ENCODE measurements around the gene AUTS2. TPM values are rescaled to one million over a fixed set of nuclear protein-coding genes. Genes with fewer than 3 reads are reported as not detected.

Gene AUTS2
- total and polyA plus RNA-seq, 2 experiments from 2014 or later: 32.0 to 91.0 TPM

- TF ChIP-seq ETS1 (IDR thresholded peaks at IDR 0.05) (no peak), REST (IDR thresholded peaks at IDR 0.05; ENCODE audit: unreplicated experiment) (no peak), NANOG (IDR thresholded peaks at IDR 0.05; ENCODE audit: borderline replicate concordance) (no peak)
Measured at GRCh38 chr7:70707823-70708243, 1109.6 kb downstream of the AUTS2 start (continued).

DNA sequence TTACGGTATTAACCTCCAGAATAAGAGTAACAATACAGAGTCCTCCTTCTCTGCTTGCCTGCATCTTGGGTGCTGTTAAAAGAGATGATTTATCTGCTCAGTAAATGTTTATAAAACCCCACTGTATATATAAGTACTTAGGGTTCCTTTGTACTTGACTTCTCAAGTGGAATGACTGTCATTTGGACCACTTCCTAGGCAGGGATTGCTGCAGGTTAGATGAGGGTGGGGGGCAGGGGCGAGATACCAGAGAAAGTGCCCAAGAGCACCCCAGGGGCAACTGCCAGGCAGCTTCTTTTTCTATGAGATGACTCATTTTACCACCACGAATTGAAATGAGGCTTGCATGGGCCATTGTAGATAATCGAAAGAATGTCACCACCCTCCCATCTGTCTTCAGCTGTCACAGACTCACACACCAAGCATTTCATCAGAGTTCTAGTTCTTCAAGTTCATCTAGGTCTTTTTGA is 1111.8 kb downstream of the AUTS2 start:
- H3K27me3 ChIP-seq (ENCODE audit: insufficient read depth): no peaks in the 10 kb centered on the region
- ATAC-seq (no peak), DNase-seq (ENCODE audit: low spot score) (no peak)
- H3K4me3 ChIP-seq: no peak overlapping the region
- no peak overlapping the region for H3K4me3 Mint-ChIP-seq
- H3K79me2 ChIP-seq (replicated peaks; ENCODE audit: insufficient read depth): peaks cover 100% of the 10 kb centered on the region
- H3K36me3 ChIP-seq (ENCODE audit: insufficient read depth): peaks cover 8% of the 10 kb centered on the region; the same call in 1 of the 2 replicates
- H4K20me1 ChIP-seq (replicated peaks; ENCODE audit: insufficient read depth): peaks cover 74% of the 10 kb centered on the region
- H2AFZ ChIP-seq: no peak overlapping the region
- H3K4me1 Mint-ChIP-seq: peaks cover 61% of the 10 kb centered on the region
- H3K27me3 Mint-ChIP-seq (ENCODE audit: insufficient read depth, low read depth, poor library complexity): peaks cover 13% of the 10 kb centered on the region
- H3K9me3 Mint-ChIP-seq: peaks cover 21% of the 10 kb centered on the region
- peaks cover 44% of the 10 kb centered on the region for H3K4me1 ChIP-seq (ENCODE audit: insufficient read depth)
- H3K27ac ChIP-seq (ENCODE audit: low read depth): no peak overlapping the region
- peaks cover 2% of the 10 kb centered on the region; the same call in 1 of the 2 replicates for H3F3A ChIP-seq (replicated peaks; ENCODE audit: low read depth)
- H3K9me2 ChIP-seq (ENCODE audit: insufficient read depth): no peaks in the 10 kb centered on the region
- no peak for TF ChIP-seq CREB1 (CRISPR knock-in tag; IDR thresholded peaks at IDR 0.05; ENCODE audit: low read depth)
- H3K4me2 ChIP-seq: 0 out of 2 replicates have a peak overlapping the region, but pooled peaks have one; percentile 30
- no peak overlapping the region for H3K27ac Mint-ChIP-seq
- peaks cover 60% of the 10 kb centered on the region for H3K36me3 Mint-ChIP-seq (ENCODE audit: low read depth)

DNA sequence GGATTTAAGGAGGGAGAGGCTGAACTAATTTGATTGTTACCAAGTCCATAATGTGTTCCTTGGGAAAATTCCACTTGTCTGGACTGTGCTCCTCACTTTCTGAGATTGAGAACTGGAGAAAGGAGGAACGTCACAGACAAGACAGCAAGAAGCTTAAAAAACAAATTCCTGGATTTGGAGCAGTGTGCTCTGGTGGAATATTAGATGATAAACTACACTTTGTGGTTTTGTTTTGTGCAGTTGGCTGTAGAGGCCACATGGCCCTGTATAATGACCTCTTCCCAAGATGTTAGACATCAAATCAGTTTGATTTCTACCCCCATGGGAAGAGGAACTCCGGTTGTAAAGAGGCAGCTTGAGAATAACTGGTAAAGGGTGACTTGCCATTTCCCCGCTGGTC is 1112.4 kb downstream of the AUTS2 start:
- H3K4me3 Mint-ChIP-seq: no peak overlapping the region
- peaks cover 60% of the 10 kb centered on the region for H3K36me3 Mint-ChIP-seq (ENCODE audit: low read depth)
- Histone ChIP-seq H3K4me1 (ENCODE audit: insufficient read depth) (peaks cover 42% of the 10 kb centered on the region), H3K79me2 (replicated peaks; ENCODE audit: insufficient read depth) (peaks cover 100% of the 10 kb centered on the region), H3K9me2 (ENCODE audit: insufficient read depth) (no peaks in the 10 kb centered on the region), H3K4me3 (no peak overlapping the region), H3K27ac (ENCODE audit: low read depth) (no peak overlapping the region), H3K36me3 (ENCODE audit: insufficient read depth) (peaks cover 8% of the 10 kb centered on the region; the same call in 1 of the 2 replicates), H3K4me2 (0 out of 2 replicates have a peak overlapping the region, but pooled peaks have one; percentile 30), H4K20me1 (replicated peaks; ENCODE audit: insufficient read depth) (peaks cover 74% of the 10 kb centered on the region), H2AFZ (no peak overlapping the region), H3F3A (replicated peaks; ENCODE audit: low read depth) (peaks cover 2% of the 10 kb centered on the region; the same call in 1 of the 2 replicates), H3K27me3 (ENCODE audit: insufficient read depth) (no peaks in the 10 kb centered on the region)
- H3K27me3 Mint-ChIP-seq (ENCODE audit: insufficient read depth, low read depth, poor library complexity): peaks cover 10% of the 10 kb centered on the region
- H3K4me1 Mint-ChIP-seq: peaks cover 55% of the 10 kb centered on the region
- peaks cover 21% of the 10 kb centered on the region for H3K9me3 Mint-ChIP-seq
- no peak for ATAC-seq
- H3K27ac Mint-ChIP-seq: no peak overlapping the region
- no peak for DNase-seq (ENCODE audit: low spot score)
- TF ChIP-seq, protein P1, sequence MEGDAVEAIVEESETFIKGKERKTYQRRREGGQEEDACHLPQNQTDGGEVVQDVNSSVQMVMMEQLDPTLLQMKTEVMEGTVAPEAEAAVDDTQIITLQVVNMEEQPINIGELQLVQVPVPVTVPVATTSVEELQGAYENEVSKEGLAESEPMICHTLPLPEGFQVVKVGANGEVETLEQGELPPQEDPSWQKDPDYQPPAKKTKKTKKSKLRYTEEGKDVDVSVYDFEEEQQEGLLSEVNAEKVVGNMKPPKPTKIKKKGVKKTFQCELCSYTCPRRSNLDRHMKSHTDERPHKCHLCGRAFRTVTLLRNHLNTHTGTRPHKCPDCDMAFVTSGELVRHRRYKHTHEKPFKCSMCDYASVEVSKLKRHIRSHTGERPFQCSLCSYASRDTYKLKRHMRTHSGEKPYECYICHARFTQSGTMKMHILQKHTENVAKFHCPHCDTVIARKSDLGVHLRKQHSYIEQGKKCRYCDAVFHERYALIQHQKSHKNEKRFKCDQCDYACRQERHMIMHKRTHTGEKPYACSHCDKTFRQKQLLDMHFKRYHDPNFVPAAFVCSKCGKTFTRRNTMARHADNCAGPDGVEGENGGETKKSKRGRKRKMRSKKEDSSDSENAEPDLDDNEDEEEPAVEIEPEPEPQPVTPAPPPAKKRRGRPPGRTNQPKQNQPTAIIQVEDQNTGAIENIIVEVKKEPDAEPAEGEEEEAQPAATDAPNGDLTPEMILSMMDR (conservative IDR thresholded peaks at IDR 0.05; ENCODE audit: low read depth in 2 of 2): no peak
- TF ChIP-seq ZNF331 (CRISPR knock-in tag; IDR thresholded peaks at IDR 0.05; ENCODE audit: low read depth) (no peak), ZNF462 (CRISPR knock-in tag; IDR thresholded peaks at IDR 0.05) (no peak)

Data from GM23338 (cell line).